GM10266 (cell line): ENCODE results near the gene RYR2.

ENCODE experiments used
- DNase-seq: peaks from one replicate; pipeline ENCODE4 v3.0.0; 2012; ENCODE audit errors: extremely low spot score
- CTCF ChIP-seq: IDR thresholded peaks from 2 replicates; pipeline ENCODE4 v1.5.1; 2012; ENCODE audit warnings: mild to moderate bottlenecking, low read depth; ENCODE audit not compliant: control insufficient read depth, insufficient read depth; ENCODE audit errors: missing control alignments

Gene RYR2

DNA sequence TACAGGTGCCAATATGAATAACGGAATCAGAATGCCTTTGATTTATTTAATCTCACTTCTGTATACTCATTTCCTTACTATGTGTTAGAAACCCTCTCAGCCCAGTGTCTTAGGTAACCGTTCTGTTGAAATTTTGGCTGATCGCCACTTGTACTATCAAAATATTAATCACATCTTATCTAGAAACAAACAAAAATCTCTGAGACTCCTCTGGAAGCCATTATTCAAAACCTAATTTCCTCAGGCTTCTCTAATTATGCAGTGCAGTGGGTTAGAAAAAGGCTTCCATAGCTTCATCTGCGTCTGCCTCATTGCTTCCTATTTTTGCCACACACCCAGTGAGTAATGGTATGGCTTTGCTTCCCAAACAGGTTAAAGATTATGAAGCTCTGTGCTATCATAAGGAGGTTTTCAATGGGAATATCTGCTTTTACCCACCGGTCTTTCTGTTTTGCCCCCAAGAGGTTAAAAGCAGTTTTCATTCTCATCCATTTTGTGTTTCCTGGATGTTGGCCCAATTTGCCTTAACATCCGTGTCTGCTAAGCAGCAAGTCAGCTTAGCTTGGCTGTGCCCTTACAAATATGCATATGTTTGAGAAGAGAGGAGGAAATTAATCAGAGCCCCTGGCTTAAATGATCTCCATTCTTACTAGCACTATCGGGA is 129.6 kb downstream of the RYR2 start:
- no peak for TF ChIP-seq CTCF
- no peak for DNase-seq

GRCh38 chr1:237172118-237172485 is 130.1 kb downstream of the RYR2 start:
- no peak for DNase-seq

GRCh38 chr1:237179503-237179902 is 137.5 kb downstream of the RYR2 start:
- no peak for DNase-seq
- no peak for TF ChIP-seq CTCF

More at GRCh38 chr1:237172118-237172485, 130.1 kb downstream of the RYR2 start:
- TF ChIP-seq CTCF, result no peak

- no peak for DNase-seq
- no peak for TF ChIP-seq CTCF
Measured at GRCh38 chr1:237180256-237180655, 138.3 kb downstream of the RYR2 start.

DNA sequence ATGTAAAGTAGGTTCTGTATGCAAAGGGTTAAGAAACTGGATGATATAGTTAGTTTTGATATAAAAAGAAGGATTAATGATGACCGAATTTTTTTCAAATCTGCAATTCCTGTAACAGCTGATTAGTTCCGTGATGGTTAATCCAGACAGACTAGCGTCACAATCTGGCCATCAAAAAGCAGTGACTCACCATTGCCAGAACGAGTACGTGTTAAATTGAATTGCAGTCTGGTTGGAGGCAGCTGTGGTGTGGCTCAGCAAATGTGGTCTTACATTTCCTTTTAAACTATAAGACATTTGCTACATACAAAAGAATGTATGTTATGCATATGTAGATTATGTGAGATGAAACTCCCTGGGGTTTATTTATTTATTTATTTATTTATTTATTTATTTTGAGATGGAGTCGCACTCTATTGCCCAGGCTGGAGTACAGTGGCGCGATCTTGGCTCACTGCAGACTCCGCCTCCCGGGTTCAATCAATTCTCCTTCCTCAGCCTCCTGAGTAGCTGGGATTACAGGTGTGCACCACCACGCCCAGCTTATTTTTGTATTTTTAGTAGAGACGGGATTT is 139.8 kb downstream of the RYR2 start:
- no peak for TF ChIP-seq CTCF
- no peak for DNase-seq

DNA sequence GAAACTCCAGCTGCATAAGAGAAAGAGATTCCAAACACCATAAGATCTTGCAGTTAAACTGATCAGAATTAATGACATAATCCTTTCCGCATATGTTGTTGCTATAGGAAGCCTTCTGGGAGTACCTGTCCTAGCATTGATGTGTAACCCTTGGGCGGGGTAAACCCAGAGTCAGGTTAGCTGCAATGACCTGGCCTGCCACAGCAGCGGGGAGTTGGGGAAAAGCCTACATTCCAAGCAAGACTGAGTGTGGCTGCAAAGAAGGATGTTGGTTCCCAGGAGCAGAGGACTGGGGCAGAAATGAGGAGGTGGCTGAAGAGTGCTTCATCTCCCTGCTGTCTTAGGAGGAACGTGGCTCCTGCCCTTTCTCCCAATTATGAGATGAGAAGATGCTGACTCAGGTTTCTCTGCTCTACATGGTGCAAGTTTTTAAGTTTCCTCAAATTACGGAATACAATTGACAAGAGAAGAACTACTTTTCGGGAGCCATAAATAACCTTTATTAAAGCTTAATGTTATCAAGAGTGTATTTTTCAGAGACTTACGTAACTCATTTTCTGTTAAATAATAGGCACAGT is 142.1 kb downstream of the RYR2 start:
- TF ChIP-seq CTCF, result no peak
- DNase-seq, result no peak

GRCh38 chr1:237186675-237187074 is 144.7 kb downstream of the RYR2 start:
- TF ChIP-seq CTCF, result no peak
- no peak for DNase-seq
